DND-41 (cell line): ENCODE data around the gene CDK2AP2.

ENCODE experiments used
- ATAC-seq: fragments of 200-7000 bp; cut with Tn5 transposase; 3 replicates; pipeline ENCODE4 v1.9.1; 2021; ENCODE audit warnings: low read depth; ENCODE audit not compliant: insufficient read depth
- DNase-seq: peaks from one replicate; pipeline ENCODE4 v3.0.0-alpha.2; 2020
- H2AFZ ChIP-seq: 2 replicates; pipeline ENCODE4 v1.6.0; 2012; ENCODE audit warnings: low read depth, low read length
- H3K27ac ChIP-seq: 2 replicates; pipeline ENCODE4 v1.5.1; 2012; ENCODE audit warnings: low read length, inconsistent platforms
- H3K27me3 ChIP-seq: fragments of 200-600 bp; sonication (generic); 2 replicates; pipeline ENCODE4 v1.6.0; 2012; ENCODE audit warnings: low read length, mild to moderate bottlenecking, inconsistent platforms; ENCODE audit not compliant: insufficient read depth, poor library complexity
- H3K36me3 ChIP-seq: 2 replicates; pipeline ENCODE4 v1.5.1; 2012; ENCODE audit warnings: low read length, inconsistent platforms; ENCODE audit not compliant: insufficient read depth
- H3K4me1 ChIP-seq: 2 replicates; pipeline ENCODE4 v1.5.1; 2012; ENCODE audit warnings: mild to moderate bottlenecking, low read length; ENCODE audit not compliant: insufficient read depth
- H3K4me2 ChIP-seq: 2 replicates; pipeline ENCODE4 v1.6.0; 2012; ENCODE audit warnings: mild to moderate bottlenecking, moderate library complexity, low read length, inconsistent platforms; ENCODE audit not compliant: insufficient read depth
- H3K4me3 ChIP-seq, 2 experiments: fragments of 200-600 bp in 1 of 2; shearing (Covaris generic) in 1 of 2; 2 replicates each; pipeline ENCODE4 v1.5.1; 2012 to 2016; ENCODE audit warnings: inconsistent platforms in 2 of 2, low read length in 2 of 2, mild to moderate bottlenecking in 2 of 2, low read depth in 1 of 2, moderate library complexity in 1 of 2
- H3K79me2 ChIP-seq: 2 replicates; pipeline ENCODE4 v1.6.0; 2012; ENCODE audit warnings: low read length, inconsistent platforms; ENCODE audit not compliant: insufficient read depth
- H3K9ac ChIP-seq: 2 replicates; pipeline ENCODE4 v1.6.0; 2012; ENCODE audit warnings: low read depth, mild to moderate bottlenecking, inconsistent platforms, low read length, moderate library complexity
- H3K9me3 ChIP-seq: 2 replicates; pipeline ENCODE4 v1.5.1; 2012; ENCODE audit warnings: low read length, moderate library complexity, mild to moderate bottlenecking, inconsistent platforms; ENCODE audit not compliant: insufficient read depth, severe bottlenecking
- H4K20me1 ChIP-seq: 2 replicates; pipeline ENCODE4 v1.6.0; 2012; ENCODE audit warnings: low read length; ENCODE audit not compliant: insufficient read depth
- EZH2 ChIP-seq: IDR thresholded peaks from 3 replicates; pipeline ENCODE4 v1.6.1; 2012; ENCODE audit warnings: borderline replicate concordance, low read depth, mild to moderate bottlenecking, moderate library complexity, low read length, inconsistent platforms; ENCODE audit not compliant: severe bottlenecking
- TF ChIP-seq, protein P1 (sequence below): IDR thresholded peaks from 2 replicates; pipeline ENCODE4 v1.5.1; 2012; ENCODE audit warnings: borderline replicate concordance, low read length, moderate library complexity, mild to moderate bottlenecking; ENCODE audit not compliant: poor library complexity, severe bottlenecking; ENCODE audit errors: extremely low read depth

Gene CDK2AP2

DNA sequence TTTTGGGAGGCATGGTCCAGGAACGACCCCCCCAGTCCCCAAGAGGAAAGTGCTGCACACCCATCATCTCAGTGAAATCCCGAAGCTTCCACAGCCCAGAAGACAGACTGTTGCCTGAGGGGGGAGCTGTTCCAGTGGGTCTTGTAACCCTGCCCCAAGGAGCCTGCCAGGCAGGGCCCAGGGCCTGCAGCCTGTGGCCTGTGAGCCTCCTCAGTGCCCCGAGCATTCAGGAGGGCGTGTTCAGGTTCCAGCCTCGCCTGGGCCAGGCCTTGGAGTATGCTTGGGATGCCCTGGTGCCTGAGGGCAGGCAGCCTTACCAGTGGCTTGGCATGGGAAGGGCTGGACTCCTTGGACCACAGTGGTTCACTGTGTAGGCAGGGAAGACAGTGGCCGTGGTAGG, 33.2 kb upstream of the CDK2AP2 start:
- no peak for ATAC-seq
- H3K27ac ChIP-seq, result peak overlapping the region; percentile 56; the same call in 1 of the 2 replicates
- H3K4me2 ChIP-seq, result no peak overlapping the region
- no peak overlapping the region for H3K9ac ChIP-seq
- no peaks in the 10 kb centered on the region for H3K27me3 ChIP-seq
- H3K79me2 ChIP-seq, result no peaks in the 10 kb centered on the region
- DNase-seq, result no peak
- peaks cover 3% of the 10 kb centered on the region for H3K9me3 ChIP-seq
- no peaks in the 10 kb centered on the region for H3K36me3 ChIP-seq
- H3K4me1 ChIP-seq, result peaks cover 36% of the 10 kb centered on the region
- H3K4me3 ChIP-seq, result no peak overlapping the region
- TF ChIP-seq EZH2, result no peak
- TF ChIP-seq, protein P1, sequence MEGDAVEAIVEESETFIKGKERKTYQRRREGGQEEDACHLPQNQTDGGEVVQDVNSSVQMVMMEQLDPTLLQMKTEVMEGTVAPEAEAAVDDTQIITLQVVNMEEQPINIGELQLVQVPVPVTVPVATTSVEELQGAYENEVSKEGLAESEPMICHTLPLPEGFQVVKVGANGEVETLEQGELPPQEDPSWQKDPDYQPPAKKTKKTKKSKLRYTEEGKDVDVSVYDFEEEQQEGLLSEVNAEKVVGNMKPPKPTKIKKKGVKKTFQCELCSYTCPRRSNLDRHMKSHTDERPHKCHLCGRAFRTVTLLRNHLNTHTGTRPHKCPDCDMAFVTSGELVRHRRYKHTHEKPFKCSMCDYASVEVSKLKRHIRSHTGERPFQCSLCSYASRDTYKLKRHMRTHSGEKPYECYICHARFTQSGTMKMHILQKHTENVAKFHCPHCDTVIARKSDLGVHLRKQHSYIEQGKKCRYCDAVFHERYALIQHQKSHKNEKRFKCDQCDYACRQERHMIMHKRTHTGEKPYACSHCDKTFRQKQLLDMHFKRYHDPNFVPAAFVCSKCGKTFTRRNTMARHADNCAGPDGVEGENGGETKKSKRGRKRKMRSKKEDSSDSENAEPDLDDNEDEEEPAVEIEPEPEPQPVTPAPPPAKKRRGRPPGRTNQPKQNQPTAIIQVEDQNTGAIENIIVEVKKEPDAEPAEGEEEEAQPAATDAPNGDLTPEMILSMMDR, result peak; percentile 11
- H4K20me1 ChIP-seq, result no peaks in the 10 kb centered on the region
- H2AFZ ChIP-seq, result peak overlapping the region; percentile 31; the same call in 1 of the 2 replicates

DNA sequence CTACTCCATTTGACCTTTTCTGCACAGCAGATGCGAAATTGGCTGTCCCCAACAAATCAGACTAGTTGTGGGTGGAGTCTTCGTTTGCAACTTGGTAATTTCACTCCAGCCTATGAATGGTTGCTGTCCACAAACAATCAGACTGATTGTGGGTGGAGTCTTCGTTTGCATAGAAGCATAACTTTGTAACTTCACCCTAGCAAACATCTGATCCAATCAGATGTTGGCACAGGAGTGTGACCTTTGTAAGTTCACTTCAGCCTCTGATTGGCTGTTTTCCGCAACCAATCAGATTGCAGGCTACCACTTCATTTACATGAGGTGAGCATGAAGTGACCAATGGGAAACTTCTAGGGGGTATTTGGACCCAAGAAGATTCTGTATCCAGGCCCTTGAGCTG, 31.6 kb upstream of the CDK2AP2 start:
- H3K9me3 ChIP-seq, result peaks cover 6% of the 10 kb centered on the region
- TF ChIP-seq, protein P1, result no peak
- TF ChIP-seq EZH2, result no peak
- H3K9ac ChIP-seq, result no peak overlapping the region
- H3K27ac ChIP-seq, result no peak overlapping the region
- H2AFZ ChIP-seq, result no peak overlapping the region
- no peaks in the 10 kb centered on the region for H3K36me3 ChIP-seq
- no peak overlapping the region for H3K4me2 ChIP-seq
- DNase-seq, result no peak
- H3K79me2 ChIP-seq, result no peaks in the 10 kb centered on the region
- no peak overlapping the region for H3K4me3 ChIP-seq
- peaks cover 20% of the 10 kb centered on the region for H3K4me1 ChIP-seq
- no peaks in the 10 kb centered on the region for H3K27me3 ChIP-seq
- no peaks in the 10 kb centered on the region for H4K20me1 ChIP-seq
- no peak for ATAC-seq

DNA sequence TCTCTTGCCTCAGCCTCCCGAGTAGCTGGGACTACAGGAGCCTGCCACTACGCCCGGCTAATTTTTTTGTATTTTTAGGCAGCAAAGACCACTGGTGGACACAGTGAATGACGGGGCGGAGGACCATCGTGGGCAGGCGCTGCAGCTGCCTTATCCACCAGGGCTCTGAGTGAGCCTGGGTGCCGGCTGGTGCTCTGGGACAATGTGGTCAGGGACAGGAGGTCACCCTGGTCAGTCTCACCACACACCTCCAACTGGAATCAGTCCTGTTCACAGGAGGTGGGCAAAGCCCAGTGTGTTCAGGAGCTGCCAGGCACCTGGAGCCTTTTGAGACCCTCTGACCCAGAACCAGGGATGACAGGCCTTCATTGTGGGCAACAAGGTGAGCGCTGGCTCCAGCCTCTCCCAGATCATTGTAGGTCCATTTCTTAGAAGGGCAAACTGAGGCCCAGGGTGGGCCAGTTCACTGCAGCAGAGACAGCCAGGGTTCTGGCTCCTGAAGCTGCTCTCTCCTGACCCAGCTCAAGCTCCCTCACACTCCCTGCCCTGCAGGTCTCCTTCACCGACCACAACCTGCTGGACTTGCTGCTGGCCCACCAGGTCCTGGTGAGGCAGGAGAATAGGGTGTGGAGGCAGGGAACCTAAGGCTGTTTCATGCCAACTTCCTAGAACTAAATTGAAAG, 31.0 kb upstream of the CDK2AP2 start:
- no peak overlapping the region for H3K9ac ChIP-seq
- peaks cover 14% of the 10 kb centered on the region for H3K4me1 ChIP-seq
- no peak for ATAC-seq
- no peak overlapping the region for H2AFZ ChIP-seq
- no peak overlapping the region for H3K4me3 ChIP-seq
- no peak overlapping the region for H3K27ac ChIP-seq
- no peak overlapping the region for H3K4me2 ChIP-seq
- TF ChIP-seq, protein P1, result no peak
- TF ChIP-seq EZH2, result no peak
- no peaks in the 10 kb centered on the region for H3K36me3 ChIP-seq
- H4K20me1 ChIP-seq, result no peaks in the 10 kb centered on the region
- peaks cover 9% of the 10 kb centered on the region for H3K9me3 ChIP-seq
- no peaks in the 10 kb centered on the region for H3K27me3 ChIP-seq
- DNase-seq, result no peak
- no peaks in the 10 kb centered on the region for H3K79me2 ChIP-seq
